ENCODE results near the gene KCNC3.

The KCNC3 gene

DNA sequence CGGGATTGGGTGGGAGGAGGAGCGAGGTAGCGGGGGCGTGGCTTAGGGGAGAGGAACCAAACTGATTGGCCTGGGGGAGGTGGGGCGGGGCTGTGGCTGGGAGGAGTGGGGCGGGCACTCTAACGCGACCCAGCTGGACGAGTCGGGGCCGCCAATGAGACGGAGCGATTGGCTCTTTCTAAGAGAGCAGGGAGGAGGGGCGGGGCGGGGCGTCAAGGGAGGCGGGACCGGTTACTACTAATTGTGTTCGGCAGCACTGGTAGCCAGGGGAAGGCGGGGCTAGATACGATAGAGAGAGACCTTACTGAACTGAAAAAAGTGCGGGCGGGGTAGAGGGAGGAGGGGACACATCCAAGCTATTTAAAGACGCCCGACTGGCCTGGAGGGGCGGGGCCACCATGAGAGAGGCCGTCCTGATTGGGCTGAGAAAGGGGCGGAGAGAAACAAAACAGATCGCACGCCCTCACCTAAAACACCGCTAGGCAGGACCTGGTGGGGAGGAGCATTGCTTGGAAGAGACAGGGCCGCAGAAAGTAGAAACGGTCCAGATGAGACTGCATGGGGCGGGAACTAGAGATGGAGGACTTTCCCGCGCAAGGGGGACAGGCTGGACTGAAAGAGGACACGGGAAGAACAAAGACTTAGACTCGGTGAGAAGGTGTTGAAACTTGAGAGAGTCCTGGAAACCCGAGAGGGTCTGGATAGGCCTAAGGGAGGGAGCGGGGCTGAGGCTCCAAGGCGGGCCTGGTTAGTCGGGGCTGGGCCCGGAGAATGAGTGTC lies at the start of gene KCNC3:
Gene KCNC3 (minus strand): TSS at position 232 of the 780 bp plus-strand sequence. CDS start 295 bp downstream, outside the sequence.
- DNase-seq (ENCODE audit: low spot score): peak; percentile 100

DNA sequence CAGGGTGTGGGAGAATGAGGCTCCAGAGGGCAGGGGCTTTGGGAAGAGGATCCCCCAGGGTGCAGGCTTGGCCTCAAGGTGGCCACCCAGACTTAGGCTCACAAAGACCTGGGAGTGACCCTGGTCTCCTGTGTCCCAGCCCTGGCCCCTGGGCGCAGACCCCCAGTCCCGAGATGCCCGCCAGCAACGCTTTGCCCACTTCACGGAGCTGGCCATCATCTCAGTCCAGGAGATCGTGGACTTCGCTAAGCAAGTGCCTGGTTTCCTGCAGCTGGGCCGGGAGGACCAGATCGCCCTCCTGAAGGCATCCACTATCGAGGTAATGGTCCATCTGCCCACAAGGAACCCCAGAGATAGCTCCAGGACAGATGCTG lies 49.7 kb upstream of the KCNC3 start:
- DNase-seq (ENCODE audit: low spot score): no peak

DNA sequence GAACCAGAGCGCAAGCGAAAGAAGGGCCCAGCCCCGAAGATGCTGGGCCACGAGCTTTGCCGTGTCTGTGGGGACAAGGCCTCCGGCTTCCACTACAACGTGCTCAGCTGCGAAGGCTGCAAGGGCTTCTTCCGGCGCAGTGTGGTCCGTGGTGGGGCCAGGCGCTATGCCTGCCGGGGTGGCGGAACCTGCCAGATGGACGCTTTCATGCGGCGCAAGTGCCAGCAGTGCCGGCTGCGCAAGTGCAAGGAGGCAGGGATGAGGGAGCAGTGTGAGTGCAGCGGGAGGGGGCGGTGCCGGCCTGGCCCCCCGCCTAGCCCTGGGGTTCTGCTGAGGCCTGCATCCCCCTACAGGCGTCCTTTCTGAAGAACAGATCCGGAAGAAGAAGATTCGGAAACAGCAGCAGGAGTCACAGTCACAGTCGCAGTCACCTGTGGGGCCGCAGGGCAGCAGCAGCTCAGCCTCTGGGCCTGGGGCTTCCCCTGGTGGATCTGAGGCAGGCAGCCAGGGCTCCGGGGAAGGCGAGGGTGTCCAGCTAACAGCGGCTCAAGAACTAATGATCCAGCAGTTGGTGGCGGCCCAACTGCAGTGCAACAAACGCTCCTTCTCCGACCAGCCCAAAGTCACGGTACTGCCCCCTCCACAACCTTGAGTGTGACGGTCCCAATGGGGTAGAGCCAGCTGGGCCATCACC lies 49.1 kb upstream of the KCNC3 start:
- DNase-seq (ENCODE audit: low spot score): no peak

DNA sequence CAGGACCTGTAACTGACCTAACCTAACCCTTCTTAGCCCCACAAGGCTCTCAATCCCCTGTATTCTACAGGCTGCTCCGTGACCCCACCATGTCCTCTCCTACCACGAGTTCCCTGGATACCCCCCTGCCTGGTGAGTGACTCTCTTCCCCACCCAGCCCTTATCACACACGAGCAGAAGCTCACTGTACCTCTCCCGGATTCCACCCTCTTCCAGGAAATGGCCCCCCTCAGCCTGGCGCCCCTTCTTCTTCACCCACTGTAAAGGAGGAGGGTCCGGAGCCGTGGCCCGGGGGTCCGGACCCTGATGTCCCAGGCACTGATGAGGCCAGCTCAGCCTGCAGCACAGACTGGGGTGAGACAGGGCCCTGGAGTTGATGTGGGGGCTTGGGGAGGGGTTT lies 48.3 kb upstream of the KCNC3 start:
- DNase-seq (ENCODE audit: low spot score): no peak

DNA sequence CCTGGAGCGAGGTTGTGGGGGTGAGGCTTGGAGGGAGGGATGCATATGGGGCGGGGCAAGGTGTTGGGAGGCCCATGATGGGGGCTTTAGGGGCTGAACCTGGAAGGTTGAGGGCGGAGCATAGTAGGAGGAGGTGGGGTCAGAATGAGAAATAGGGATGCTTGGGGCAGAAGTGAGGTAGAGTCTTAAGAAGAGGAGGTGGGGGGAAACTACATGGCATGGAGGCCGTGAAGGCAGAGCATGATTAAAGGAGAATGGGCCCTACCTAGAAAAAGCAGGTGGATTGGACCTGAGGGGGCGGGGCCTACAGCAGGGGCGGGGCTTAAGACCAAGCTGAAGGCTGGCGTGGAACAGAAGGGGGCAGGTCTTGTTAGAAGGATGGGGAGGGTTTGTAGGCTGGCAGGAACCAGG lies 47.9 kb upstream of the KCNC3 start:
- peak; percentile 88 for DNase-seq (ENCODE audit: low spot score)

DNA sequence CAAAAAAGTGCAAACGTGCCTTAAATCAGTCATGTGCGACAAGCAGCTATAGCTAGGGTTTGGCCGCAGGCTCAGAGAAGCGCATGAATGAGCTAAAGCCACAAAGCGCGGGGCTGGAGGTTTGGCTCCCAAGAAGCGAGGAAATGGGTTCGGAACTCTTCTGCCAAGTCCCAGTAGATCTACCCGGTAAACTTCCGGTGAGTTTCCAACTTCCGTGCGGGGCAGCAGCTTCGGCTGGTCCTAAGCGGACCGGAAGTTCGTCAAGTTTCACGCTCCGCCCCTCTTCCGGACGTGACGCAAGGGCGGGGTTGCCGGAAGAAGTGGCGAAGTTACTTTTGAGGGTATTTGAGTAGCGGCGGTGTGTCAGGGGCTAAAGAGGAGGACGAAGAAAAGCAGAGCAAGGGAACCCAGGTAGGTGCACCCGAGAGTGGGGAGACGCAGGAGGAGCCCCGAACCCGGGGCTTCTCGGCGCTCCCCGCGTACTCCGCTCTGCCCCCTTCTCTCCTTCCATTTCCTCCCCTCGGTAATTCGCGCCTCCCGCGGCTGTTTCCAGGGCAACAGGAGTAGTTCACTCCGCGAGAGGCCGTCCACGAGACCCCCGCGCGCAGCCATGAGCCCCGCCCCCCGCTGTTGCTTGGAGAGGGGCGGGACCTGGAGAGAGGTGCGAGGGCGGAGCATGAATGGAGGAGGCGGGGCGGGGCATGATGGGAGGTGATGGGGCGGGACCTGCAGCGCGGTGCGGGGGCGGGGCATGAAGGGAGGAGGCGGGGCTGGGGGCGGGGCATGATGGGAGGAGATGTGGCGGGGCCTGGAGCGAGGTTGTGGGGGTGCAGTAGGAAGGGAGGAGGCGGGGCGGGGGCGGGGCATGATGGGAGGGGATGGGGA lies 47.2 kb upstream of the KCNC3 start, which contains the start of gene NR1H2:
Gene NR1H2 (plus strand): TSS at position 292 of the 885 bp plus-strand sequence. CDS start 1,149 bp downstream, outside the sequence.
- peak; percentile 99 for DNase-seq (ENCODE audit: low spot score)

DNA sequence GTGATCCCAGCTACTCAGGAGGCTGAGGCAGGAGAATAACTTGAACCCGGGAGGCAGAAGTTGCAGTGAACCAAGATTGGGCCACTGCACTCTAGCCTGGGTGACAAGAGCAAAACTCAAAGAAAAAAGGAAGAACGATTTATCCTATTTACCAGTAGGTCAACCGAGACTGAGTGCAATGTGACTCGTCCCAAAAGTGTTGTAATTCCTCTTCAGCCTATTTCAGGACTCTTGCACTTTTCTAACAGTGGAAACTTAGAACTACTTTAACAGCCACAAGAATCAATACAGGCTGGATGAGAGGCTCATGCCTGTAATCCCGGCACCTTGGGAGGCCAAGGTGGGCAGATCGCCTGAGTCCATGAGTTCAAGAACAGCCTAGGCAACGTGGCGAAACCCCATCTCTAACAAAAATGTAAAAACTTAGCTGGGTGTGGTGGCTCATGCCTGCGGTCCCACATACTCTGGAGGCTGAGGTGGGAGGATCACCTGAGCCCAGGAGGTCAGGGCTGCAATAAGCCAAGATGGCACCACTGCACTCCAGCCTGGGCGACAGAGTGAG lies 42.8 kb upstream of the KCNC3 start:
- DNase-seq (ENCODE audit: low spot score): no peak

DNA sequence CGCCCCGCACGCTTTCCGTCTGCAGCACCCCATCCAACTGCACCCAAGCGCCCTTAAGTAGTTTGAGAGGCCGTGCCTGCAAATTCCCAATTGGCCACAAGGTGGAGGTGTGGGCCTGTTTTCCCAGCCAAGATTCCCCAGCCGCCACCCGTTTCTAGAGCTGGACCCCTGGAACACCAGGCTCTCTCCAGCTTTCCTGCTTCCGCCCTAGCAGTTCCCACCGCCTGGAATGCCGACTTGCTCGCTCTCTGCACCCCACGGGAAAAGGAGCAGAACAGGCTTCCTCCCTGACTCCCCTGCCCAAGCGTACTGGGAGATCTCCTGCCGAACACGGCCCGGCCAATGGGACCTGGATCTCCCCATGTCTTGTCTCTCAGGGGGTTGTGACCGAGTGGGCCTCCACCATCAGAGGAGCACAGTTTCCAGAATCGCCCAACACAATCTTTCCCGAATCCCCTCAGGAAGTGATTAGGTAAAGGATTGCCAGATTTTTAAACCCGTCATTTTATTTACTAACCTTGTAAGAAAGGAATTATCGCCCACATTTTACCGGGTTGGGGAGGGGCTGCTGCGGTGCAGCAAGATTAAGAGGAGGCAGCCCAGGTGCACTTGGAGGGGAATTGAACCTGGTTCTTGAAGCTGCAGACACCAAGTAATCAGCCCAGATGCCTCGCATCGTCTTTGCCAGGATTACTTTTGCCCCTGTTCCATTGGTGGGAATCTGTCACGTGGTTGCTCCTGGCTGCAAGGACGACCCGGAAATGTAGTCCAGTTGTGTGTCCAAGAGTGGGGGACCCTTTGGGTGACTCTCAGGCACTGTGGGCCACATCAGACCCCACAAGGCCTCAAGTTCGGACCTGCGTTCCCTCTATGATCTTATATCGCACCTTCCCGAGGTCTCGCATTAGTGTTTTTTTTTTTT lies 39.7 kb upstream of the KCNC3 start:
- DNase-seq (ENCODE audit: low spot score): peak; percentile 83

DNA sequence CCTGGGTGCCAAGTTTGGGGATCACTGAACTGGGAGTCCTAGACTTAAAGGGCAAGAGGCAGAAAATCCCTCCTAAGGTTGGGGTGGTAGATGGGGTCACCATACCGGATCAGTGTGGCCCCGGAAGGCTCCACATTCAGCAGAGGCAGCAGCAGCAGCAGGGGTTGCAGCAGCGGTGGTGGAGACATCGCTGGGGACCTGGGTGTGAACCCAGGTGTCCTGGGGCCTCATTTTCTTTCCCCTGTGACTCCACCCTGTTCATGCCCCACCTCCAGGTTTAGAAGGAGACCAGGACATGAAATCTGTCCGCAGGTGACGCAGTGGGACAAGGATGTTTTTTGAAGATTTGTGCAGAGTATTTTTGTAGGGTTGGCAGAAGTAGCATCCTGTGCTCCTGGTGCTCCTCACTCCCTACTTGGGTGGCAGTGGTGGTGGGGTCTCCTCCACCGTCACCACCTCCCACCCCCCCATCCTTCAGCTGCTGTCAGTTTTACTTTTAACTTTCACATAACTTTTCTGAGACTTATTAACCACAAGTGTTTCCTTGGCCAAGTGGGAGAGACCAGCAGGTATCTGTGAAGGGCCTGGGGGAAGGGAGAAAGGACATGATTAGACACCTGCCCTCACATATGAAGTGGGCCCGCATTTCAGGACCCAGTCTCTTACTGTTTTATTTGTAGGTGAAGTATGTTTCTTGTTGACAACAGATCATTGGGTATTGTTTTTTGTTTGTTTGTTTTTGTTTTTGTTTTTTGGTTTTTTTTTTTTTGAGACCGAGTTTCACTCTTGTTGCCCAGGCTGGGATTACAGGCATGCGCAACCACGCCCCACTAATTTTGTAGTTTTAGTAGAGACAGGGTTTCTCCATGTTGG lies 36.5 kb upstream of the KCNC3 start, which contains the start of gene NAPSA:
Gene NAPSA (minus strand): TSS at position 206 of the 873 bp plus-strand sequence. CDS start 18 bp downstream, at position 188.
- peak; percentile 74 for DNase-seq (ENCODE audit: low spot score)

DNA sequence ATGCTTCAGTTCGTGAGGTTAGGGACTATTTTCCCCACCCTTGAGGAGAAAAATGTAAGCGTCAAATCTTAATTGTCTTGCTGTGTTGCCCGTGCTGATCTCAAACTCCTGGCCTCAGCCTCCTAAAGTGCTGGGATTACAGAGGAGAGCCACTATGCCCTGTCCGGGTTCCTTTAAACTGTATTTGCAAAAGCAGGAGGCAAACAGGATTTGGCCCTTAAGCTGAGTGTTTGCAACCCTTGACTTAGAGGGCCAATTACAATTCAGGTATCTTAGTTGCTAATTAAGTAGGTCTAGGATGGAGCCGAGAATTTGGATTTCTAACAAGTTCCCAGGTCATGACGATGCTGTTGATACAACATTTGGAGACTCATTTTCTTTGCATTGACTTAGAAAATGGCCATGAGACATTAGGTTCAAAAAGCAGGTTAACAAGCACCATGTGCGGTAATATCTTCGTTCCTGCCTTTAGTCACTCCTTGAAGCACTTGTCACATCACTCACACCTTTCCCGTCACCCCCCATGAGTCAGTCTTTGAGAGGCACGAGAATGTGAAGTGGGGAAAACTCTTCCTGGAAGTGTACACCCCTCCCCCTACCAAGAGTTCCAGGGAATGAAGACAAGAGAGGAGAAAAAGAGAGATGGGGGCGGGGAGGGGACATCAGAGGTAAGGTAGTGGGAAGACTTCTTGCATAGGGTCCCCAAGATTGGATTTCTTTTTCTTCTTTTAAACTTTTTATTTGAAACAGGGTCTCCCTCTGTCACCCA lies 33.7 kb upstream of the KCNC3 start:
- no peak for DNase-seq (ENCODE audit: low spot score)

DNA sequence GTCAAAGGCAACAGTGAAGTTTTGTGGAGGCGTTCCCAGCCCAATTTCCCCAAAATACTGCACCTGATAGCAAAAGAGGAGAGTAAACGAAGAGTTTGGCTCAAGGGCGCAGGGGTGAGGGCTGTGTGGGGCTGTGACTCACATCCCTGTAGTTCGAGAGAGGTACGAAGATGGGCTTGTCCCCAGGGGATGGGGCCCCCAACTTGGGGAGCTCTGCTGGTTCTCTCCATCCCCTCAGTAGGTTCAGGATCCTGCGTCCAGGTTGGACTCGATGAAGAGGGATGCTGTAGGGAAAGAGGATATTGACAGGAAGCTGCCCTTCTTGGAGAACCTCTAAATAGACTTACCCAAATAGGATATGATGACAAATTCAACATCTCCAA lies 32.8 kb upstream of the KCNC3 start:
- no peak for DNase-seq (ENCODE audit: low spot score)

DNA sequence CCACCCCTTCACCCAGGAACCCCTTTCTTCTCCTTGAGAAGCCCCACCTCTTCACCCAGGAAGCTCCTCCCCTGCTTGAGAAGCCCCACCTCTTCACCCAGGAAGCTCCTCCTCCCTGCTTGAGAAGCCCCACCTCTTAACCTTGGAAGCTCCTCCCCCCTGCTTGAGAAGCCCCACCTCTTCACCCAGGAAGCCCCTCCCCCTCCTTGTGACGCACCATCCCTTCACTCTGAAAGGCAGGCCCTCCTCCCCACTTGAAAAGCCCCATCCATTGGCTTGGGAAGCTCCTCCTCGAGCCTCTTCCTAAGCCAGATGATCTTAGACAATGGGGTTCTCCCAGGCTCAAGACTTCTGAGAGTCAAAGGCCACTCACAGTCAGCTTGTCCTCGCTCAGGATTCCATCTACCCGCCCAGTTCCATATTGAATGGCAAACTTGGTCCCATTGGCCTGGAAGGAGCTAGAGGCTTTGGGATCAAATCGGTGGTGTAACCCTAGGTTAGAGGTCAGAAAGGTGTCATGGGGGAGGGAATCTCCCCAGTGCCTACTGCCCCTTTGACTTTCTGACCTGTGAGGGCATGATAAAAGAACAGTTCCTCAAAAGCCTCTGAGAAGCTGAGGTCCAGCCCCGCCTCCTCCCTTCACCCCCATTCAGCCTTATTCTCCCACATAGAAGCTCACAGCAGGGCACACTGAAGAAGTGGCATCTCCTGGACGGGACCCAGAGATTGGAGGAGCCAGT lies 32.3 kb upstream of the KCNC3 start:
- peak; percentile 87 for DNase-seq (ENCODE audit: low spot score)

DNA sequence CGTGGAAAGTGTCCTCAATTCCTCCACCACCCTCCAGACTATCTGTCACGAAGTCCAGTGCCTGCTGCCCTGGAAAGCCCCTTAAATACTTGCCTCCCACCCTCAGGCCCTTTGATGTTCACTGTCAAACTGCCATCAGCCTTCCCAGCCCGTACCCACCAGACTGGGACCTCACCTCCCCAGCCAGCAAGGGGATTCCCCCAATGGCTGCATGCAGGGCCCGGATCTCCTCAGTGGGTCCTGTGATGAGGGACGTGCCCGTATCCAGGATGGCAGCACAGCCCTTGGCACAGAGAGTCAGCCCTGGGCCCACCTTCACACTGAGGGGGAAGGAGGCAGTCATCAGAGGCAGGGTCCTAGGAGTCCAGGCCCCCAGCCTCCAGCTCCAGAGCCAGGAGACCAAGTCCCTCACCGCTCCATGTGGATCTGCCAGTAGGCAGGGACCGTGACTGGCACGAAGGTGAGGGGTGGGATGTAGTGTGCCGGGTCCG lies 30.2 kb upstream of the KCNC3 start:
- no peak for DNase-seq (ENCODE audit: low spot score)

DNA sequence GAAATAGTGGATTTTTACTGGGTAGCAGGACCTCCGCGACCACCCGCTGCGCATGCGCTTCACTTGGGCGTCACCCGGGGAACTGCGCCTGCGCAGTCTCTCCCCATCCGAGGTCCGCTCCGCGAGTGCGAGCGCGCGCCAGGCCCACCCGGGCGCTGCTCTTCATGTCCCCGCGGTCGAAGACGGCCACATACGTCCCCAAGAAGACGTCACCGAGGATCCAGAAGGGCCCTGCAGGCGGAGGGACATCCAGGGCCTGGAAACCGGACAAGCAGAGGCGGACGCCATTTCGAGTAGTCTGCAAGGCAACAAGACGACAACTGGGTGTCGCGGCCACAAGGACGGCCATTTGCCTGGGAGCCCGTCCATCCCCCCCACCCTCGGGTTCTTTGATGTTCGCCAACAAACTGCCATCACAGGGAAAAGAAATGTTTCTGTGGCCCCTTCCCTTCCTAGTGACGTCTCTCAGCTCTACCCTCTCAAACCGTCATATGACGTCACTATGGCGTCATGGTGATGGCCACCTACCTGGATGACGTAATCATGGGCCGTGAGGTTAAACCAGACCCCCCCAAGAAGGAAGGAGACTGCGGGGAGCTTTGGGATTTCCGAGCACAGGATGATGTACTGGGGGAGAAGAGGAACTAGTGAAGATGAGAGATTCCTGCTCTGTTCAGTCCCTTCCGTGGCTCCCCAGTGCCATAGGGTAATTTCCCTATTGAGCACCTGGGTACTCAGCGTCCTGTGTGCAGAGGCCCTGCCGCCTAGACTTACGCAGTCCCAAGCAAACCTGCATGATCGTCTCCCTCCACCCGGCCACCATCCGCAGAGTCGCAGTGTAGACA lies 29.5 kb upstream of the KCNC3 start:
- DNase-seq (ENCODE audit: low spot score): peak; percentile 92

DNA sequence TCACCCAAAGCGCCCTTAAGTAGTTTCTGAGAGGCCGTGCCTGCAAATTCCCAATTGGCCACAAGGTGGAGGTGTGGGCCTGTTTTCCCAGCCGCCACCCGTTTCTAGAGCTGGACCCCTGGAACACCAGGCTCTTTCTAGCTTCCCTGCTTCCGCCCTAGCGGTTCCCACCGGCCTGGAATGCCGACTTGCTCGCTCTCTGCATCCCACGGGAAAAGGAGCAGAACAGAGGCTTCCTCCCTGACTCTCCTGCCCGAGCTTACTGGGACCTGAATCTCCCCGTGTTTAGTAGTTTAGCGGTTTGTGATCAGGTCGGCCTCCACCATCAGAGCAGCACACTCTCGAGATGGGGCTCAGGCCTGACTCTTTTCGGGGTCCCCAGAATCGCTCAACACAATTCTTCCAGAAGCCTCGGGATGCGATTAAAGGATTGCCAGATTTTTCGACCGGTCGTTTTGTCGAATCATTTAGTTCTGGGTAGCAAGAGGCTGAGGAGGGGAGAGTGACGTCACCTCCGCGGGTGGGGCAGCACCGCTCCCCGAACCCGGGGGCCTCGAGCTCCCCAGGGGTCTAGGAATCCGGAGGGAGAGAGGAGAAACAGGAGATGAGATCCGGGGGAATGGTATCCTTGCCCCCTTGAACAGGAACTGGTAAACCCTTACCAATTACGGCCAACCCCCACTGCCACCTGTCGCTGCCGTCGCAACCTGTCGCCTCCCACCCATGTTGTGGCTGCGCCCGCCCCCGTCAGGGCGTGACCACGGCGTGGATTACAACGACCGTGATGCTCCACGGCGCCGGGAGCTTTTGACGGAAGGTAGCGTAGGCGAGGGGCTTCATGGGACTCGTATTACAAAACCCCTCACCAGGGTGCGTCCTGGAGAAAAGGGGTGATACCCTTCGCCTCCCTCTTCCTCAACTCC lies 28.3 kb upstream of the KCNC3 start:
- peak; percentile 93 for DNase-seq (ENCODE audit: low spot score)

DNA sequence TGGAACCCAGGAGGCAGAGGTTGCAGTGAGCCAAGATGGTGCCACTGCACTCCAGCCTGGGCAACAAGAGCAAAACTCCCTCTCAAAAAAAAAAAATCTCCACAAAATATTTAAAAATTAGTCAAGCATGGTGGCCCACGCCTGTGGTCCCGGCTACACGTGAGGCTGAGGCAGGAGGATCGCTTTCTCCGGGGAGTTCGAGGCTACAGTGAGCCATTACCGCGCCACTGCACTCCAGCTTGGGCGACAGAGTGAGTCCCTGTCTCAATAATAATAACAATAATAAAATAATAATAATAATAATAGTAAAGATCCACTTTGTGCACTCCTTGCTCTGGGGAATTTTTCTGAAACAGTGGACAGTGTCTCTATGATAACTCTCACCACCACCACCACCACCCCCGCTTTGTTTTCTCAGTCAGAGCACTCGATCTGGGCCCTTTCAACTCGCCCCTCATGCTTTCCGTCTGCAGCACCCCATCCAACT lies 27.6 kb upstream of the KCNC3 start:
- no peak for DNase-seq (ENCODE audit: low spot score)
